ENCODE results near the gene IL9R. TPM values are rescaled to one million over a fixed set of nuclear protein-coding genes. Genes with fewer than 3 reads are reported as not detected.
"Not testable (repeated sequence)": the region's sequence is repeated elsewhere in the genome, so short reads cannot be mapped to it uniquely, and the experiment has no call there.

The IL9R gene
- total RNA-seq, 1 experiment from 2014 or later = 1.4 TPM

DNA sequence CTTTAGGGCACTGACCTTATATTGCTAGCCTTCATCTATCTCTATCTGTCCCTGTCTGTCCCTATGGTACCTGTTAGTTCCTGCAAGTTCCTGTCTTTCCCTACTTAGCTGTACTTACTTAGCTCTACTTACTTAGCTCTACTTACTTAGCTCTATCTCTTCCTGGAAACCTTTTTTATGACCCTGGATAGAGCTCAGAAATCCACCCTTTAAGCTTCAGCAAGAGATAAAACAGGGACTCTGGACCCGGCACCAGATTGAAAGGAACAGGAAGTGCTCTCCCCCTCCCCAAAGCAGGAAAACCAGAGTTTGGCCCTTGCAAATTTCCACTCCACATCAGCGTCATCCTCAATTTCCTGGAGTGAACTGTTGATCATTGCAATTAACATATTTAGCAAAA is 12.3 kb upstream of the IL9R start:
- POLR2A ChIA-PET = no interaction called here
- Histone ChIP-seq H2AFZ (ENCODE audit: low read depth, low read length, poor library complexity, severe bottlenecking) (no peak overlapping the region), H3K27ac (ENCODE audit: low read depth, low read length) (no peak overlapping the region), H3K4me1 (ENCODE audit: control insufficient read depth in 1 of 2, insufficient read depth in 2 of 2, low read length in 2 of 2) (no peaks in the 10 kb centered on the region), H3K27me3 (ENCODE audit: insufficient read depth, low read length) (no peaks in the 10 kb centered on the region), H3K9ac (ENCODE audit: low read length) (no peak overlapping the region), H3K4me3 (replicated peaks in 1 of 2; ENCODE audit: low read depth in 1 of 2, low read length in 2 of 2) (no peak overlapping the region), H3K9me3 (ENCODE audit: control insufficient read depth in 1 of 2, insufficient read depth in 1 of 2, low read depth in 1 of 2, low read length in 2 of 2) (no peaks in the 10 kb centered on the region), H3K9me2 (ENCODE audit: insufficient read depth) (no peaks in the 10 kb centered on the region), H3K36me3 (ENCODE audit: control insufficient read depth in 1 of 2, insufficient read depth in 2 of 2, low read length in 2 of 2) (no peaks in the 10 kb centered on the region), H3K4me2 (ENCODE audit: low read length) (no peak overlapping the region), H3K79me2 (ENCODE audit: insufficient read depth, low read length) (no peaks in the 10 kb centered on the region), H4K20me1 (ENCODE audit: insufficient read depth) (no peaks in the 10 kb centered on the region)
- no TSS peak for BruUV-seq (replicated peaks)
- no peak for ATAC-seq
- no peak for DNase-seq (ENCODE audit: low read depth, low spot score)
- CTCF ChIA-PET = no interaction called here
- intact Hi-C loops (cut with micrococcal nuclease) = no loop called here
- RAD21 ChIA-PET (ENCODE audit: low non-redundant PET in 1 of 2, low total read pairs in 2 of 2, uncharacterized antibody in 2 of 2, unreplicated experiment in 2 of 2) = no interaction called here
- TF ChIP-seq SRF (IDR thresholded peaks at IDR 0.05; ENCODE audit: low read depth) (no peak), FOSL1 (IDR thresholded peaks at IDR 0.05; ENCODE audit: low read depth) (no peak), YY1 (IDR thresholded peaks at IDR 0.05; ENCODE audit: extremely low read depth, insufficient replicate concordance, low read depth, low read length) (no peak)
- TF ChIP-seq, protein P1, sequence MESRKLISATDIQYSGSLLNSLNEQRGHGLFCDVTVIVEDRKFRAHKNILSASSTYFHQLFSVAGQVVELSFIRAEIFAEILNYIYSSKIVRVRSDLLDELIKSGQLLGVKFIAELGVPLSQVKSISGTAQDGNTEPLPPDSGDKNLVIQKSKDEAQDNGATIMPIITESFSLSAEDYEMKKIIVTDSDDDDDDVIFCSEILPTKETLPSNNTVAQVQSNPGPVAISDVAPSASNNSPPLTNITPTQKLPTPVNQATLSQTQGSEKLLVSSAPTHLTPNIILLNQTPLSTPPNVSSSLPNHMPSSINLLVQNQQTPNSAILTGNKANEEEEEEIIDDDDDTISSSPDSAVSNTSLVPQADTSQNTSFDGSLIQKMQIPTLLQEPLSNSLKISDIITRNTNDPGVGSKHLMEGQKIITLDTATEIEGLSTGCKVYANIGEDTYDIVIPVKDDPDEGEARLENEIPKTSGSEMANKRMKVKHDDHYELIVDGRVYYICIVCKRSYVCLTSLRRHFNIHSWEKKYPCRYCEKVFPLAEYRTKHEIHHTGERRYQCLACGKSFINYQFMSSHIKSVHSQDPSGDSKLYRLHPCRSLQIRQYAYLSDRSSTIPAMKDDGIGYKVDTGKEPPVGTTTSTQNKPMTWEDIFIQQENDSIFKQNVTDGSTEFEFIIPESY (IDR thresholded peaks at IDR 0.05; ENCODE audit: extremely low read depth, insufficient replicate concordance, low read length) = no peak

DNA sequence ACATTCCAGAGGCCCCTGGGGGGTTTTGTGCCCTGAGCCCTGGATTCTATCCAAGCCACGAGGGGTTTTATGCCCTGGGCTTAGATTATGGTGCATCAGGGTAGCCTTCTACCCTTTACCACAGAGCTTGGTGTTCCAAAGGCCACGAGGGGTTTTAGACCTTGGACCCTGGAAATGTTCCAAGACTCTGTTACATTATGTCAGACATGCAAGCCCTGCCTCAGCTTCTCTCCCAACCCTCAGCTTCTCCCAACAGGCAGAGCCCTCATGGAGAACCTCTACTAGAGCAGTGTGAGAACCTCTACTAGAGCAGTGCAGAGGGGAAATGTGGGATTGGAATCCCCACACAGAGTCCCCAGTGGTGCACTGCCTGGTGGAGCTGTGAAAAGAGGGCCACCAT is 10.5 kb upstream of the IL9R start:
- H3K27me3 ChIP-seq (ENCODE audit: insufficient read depth, low read length); BruUV-seq (replicated peaks); H3K9ac ChIP-seq (ENCODE audit: low read length); H3K36me3 ChIP-seq (ENCODE audit: control insufficient read depth in 1 of 2, insufficient read depth in 2 of 2, low read length in 2 of 2); H3K79me2 ChIP-seq (ENCODE audit: insufficient read depth, low read length); H3K27ac ChIP-seq (ENCODE audit: low read depth, low read length); ATAC-seq; RAD21 ChIA-PET (ENCODE audit: low non-redundant PET in 1 of 2, low total read pairs in 2 of 2, uncharacterized antibody in 2 of 2, unreplicated experiment in 2 of 2); H3K4me1 ChIP-seq (ENCODE audit: control insufficient read depth in 1 of 2, insufficient read depth in 2 of 2, low read length in 2 of 2); POLR2A ChIA-PET; H3K4me3 ChIP-seq (replicated peaks in 1 of 2; ENCODE audit: low read depth in 1 of 2, low read length in 2 of 2); H4K20me1 ChIP-seq (ENCODE audit: insufficient read depth); intact Hi-C loops (cut with micrococcal nuclease); H3K9me2 ChIP-seq (ENCODE audit: insufficient read depth); H3K9me3 ChIP-seq (ENCODE audit: control insufficient read depth in 1 of 2, insufficient read depth in 1 of 2, low read depth in 1 of 2, low read length in 2 of 2); H3K4me2 ChIP-seq (ENCODE audit: low read length); H2AFZ ChIP-seq (ENCODE audit: low read depth, low read length, poor library complexity, severe bottlenecking); DNase-seq (ENCODE audit: low read depth, low spot score); CTCF ChIA-PET: not testable (repeated sequence)

Data from HCT116 (cell line).